AG04449 (cell line): ENCODE results near the gene SIMC1.

Experiments used
- CTCF ChIA-PET: fragments of 350-600 bp; formaldehyde crosslinking; extraction: SDS; loops from one replicate; lab custom pipeline; 2021; ENCODE audit warnings: antibody characterized with exemption; lab: Yijun Ruan, JAX
- POLR2A ChIA-PET: fragments of 400-600, 350-600 bp; formaldehyde crosslinking; extraction: SDS; loops from one replicate; lab custom pipeline; 2020; ENCODE audit warnings: antibody characterized with exemption, inconsistent platforms; lab: Yijun Ruan, JAX
- DNase-seq: peaks from one replicate; pipeline ENCODE4 v3.0.0-alpha.2; 2010; ENCODE audit warnings: low read depth, low spot score
- H3K4me3 ChIP-seq: 2 replicates; pipeline ENCODE4 v1.5.1; 2011; ENCODE audit warnings: low read depth, mild to moderate bottlenecking, control low read depth, low read length
- TF ChIP-seq, protein P1 (sequence below): IDR thresholded peaks from one replicate; pipeline ENCODE4 v1.5.1; 2011; ENCODE audit warnings: mild to moderate bottlenecking, moderate library complexity, low read length, control low read depth, inconsistent platforms; ENCODE audit not compliant: insufficient read depth; ENCODE audit errors: missing control alignments

SIMC1 gene

DNA sequence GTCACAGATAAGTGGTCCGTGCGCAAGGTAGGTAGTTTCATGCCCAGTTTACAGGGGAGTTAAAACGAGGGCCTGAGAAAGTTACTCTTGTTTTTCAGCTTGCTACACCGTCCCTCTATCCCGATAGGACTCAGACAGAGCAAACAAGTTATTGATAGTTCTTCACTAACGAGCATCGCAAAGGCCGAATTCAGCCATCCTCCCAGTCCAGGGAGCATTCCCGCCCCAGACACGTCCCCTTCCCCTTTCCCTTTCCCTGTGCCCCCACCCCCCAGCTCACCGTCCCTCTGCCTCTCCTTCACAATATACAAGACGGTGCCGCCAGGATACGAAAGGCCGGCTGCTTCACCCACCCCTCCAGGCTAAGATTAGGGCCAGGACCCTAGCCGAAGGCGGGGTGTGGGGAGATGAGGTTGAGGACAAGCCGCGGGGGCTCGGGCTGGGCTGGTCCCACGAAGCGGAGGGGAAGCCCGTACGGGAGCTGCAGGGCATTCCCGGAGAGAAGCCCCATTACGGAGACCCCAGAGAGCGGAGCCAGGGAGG is 122.7 kb downstream of the SIMC1 start:
- no peak for DNase-seq
- ChIA-PET CTCF (interaction anchor here (1.0 to 1.6 kb wide), 2 partner anchors 9 to 87 kb away, joined by 3 to 4 read pairs; no protein-coding TSS in a partner anchor), POLR2A (interaction anchor here (1.1 kb wide), 1 partner anchor 141 kb away, joined by 3 read pairs; no protein-coding TSS in a partner anchor)
- H3K4me3 ChIP-seq, result peak overlapping the region; percentile 94
- TF ChIP-seq, protein P1, sequence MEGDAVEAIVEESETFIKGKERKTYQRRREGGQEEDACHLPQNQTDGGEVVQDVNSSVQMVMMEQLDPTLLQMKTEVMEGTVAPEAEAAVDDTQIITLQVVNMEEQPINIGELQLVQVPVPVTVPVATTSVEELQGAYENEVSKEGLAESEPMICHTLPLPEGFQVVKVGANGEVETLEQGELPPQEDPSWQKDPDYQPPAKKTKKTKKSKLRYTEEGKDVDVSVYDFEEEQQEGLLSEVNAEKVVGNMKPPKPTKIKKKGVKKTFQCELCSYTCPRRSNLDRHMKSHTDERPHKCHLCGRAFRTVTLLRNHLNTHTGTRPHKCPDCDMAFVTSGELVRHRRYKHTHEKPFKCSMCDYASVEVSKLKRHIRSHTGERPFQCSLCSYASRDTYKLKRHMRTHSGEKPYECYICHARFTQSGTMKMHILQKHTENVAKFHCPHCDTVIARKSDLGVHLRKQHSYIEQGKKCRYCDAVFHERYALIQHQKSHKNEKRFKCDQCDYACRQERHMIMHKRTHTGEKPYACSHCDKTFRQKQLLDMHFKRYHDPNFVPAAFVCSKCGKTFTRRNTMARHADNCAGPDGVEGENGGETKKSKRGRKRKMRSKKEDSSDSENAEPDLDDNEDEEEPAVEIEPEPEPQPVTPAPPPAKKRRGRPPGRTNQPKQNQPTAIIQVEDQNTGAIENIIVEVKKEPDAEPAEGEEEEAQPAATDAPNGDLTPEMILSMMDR, result no peak

DNA sequence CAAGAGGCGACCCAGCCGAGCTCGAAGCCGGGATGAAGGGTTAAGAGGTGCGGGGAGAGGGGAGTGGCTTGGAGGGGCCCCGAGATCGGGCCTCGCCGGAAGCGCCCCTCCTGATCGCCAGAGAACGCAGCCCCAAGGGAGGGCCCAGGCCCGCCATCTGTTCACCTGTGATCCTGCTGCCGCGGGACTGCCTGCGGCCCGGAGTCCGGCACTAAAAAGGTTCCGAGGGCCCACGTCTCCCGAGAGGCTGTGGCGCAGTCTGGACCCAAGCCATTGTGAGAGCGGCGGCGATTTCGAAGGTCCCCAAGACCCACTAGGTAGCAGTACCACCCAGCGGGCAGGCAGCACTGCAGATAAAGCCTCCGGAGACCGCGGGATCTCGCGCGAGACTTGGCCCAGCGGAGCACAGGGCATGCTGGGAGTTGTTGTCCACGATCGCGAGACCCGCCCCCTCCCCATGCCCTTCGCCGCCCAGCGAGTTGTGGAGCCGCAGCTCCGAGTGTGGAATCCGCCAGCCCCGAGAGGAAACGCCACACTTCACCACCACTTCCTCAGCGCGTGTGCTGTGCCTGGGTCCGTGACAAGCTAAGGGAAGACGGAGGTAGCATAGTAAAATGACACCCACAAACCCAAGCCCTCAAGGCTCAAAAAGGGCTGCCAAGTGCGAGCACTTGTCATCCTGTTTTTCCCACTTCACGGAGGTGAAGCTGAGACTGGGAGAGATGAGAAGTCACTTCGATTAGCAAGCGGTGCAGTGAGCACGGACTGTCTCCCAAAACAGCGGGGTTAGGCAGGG is 123.4 kb downstream of the SIMC1 start, which contains the start of gene KIAA1191:
Gene KIAA1191, minus strand, starts transcription at position 328 of the 796 bp plus-strand sequence. CDS start 2,256 bp downstream, outside the sequence.
- peak; percentile 34 for DNase-seq
- ChIA-PET POLR2A (interaction anchor here (0.6 to 1.1 kb wide), 3 partner anchors 10 to 140 kb away, joined by 3 to 5 read pairs (median 3); no protein-coding TSS in a partner anchor), CTCF (interaction anchor here (1.0 to 1.8 kb wide), 2 partner anchors 10 to 632 kb away, joined by 4 to 7 read pairs; no protein-coding TSS in a partner anchor)
- H3K4me3 ChIP-seq, result peak within 1 kb of the TSS; percentile 94
- TF ChIP-seq, protein P1, result peak; percentile 0

DNA sequence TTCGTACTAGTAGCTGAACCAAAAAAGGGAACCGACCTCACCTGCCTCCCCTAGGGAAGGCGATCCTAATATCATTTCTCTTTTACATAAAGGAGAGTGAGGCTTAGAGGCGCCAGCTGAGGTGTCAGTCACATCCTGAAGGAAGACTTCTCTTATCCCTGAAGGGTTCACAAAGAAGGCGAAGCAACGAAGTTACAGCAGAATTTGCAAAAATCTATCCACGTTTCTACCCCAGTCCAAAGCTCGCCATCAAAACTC is 123.9 kb downstream of the SIMC1 start:
- CTCF ChIA-PET, result interaction anchor here (1.8 kb wide), 1 partner anchor 632 kb away, joined by 7 read pairs; no protein-coding TSS in a partner anchor
- TF ChIP-seq, protein P1, result no peak
- POLR2A ChIA-PET, result interaction anchor here (0.8 kb wide), 1 partner anchor 19 kb away, joined by 5 read pairs; no protein-coding TSS in a partner anchor
- H3K4me3 ChIP-seq, result peak overlapping the region; percentile 94
- DNase-seq, result no peak

DNA sequence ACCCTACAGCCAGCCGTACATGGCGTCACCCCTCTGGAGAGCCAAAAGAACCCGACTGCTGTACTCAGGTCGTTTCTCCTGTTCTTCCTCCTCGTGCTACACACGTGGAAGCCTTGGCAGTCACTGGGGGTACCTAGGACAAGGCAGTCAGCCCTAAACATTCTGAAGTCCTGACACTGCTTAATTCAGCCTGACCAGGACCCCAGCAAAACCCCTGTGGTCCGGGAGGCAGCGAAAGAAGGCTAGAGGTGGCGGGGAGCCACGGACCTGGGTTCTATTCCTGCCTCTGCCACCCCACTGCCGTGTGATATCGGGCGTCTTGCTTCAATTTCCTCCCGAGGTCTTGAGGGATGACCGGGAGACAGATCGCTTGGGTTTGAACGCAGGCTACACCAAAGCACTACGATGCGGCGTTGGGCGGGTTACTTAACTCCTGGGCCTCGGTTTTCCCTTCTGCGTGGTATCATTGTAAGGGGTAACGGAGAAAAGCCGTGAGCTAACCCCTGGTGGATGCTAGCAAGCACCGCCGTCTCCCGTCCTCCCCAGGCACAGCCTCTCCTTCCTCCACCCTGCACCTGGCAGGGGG is 126.6 kb downstream of the SIMC1 start:
- CTCF ChIA-PET, result no interaction called here
- H3K4me3 ChIP-seq, result peak overlapping the region; percentile 70
- TF ChIP-seq, protein P1, result no peak
- POLR2A ChIA-PET, result interaction anchor here (1.6 kb wide), 1 partner anchor 13 kb away, joined by 5 read pairs; no protein-coding TSS in a partner anchor
- no peak for DNase-seq

DNA sequence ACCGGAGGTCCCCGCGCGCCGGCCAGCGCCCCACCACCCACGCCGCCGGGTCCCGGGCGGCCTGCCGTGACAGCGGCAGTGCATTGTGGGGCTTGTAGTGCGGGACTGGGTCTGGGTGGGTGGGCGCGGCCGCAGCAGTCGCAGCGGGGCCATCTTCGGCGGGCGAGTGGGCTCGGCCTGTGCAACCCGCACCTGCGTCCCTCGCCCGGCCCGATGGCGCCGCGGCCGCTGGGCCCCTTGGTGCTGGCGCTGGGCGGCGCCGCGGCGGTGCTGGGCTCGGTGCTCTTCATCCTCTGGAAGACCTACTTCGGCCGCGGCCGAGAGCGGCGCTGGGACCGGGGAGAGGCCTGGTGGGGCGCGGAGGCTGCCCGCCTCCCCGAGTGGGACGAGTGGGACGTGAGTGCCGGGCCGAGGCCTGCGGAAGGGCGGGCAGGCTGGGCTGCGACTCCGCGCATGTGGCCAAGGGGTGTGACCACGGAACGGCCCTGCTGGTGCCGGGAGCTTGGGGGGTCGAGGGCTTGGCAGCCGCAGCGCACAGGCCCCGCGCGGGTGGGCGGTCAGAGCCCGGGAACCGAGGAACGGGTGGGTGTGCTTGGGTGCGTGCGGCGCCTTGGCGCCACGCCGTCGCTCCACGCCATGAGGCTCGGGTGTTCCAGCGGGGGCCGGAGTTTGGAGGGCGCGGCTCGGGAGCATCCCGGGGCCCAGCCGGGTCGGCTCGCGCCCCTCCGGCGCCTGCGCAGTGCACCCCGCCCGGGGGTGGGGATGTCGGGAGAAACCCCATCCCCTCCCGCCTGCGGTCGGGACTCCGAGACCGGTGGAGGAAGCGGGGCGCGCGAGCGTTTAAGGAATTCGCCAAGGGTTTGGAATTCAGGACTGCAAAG is 127.4 kb downstream of the SIMC1 start, which contains the start of gene ARL10:
Gene ARL10, plus strand, starts transcription at position 137 of the 881 bp plus-strand sequence. Its CDS starts 77 bp downstream, at position 214.
- H3K4me3 ChIP-seq, result peak within 1 kb of the TSS; percentile 70
- ChIA-PET POLR2A (interaction anchor here (1.6 kb wide), 1 partner anchor 13 kb away, joined by 5 read pairs; no protein-coding TSS in a partner anchor), CTCF (no interaction called here)
- no peak for DNase-seq
- TF ChIP-seq, protein P1, result no peak
